AG04450 (cell line): ENCODE measurements around the gene FAM81A. TPM values are rescaled to one million over a fixed set of nuclear protein-coding genes. Genes with fewer than 3 reads are reported as not detected.
A peak's percentile ranks its signal among the peaks of the same experiment; 100 is the strongest.
"Not testable (repeated sequence)": the region's sequence is repeated elsewhere in the genome, so short reads cannot be mapped to it uniquely, and the experiment has no call there.

Experiments
- CTCF ChIA-PET: fragments of 300-600, 350-600 bp; formaldehyde crosslinking; extraction: SDS; loops from one replicate; lab custom pipeline; 2022; ENCODE audit warnings: antibody characterized with exemption, inconsistent platforms; lab: Charles Lee
- POLR2A ChIA-PET: fragments of 350-600 bp; formaldehyde crosslinking; extraction: SDS; loops from one replicate; lab custom pipeline; 2021; ENCODE audit warnings: antibody characterized with exemption, inconsistent platforms; lab: Yijun Ruan, JAX
- DNase-seq: peaks from one replicate; pipeline ENCODE4 v3.0.0-alpha.2; 2011; ENCODE audit warnings: low read depth, low spot score
- H3K27ac ChIP-seq: one replicate; pipeline ENCODE4 v1.5.1; 2012; ENCODE audit warnings: low read depth, low read length, control low read depth
- H3K27me3 ChIP-seq: one replicate; pipeline ENCODE4 v1.6.0; 2012; ENCODE audit warnings: low read length; ENCODE audit not compliant: control insufficient read depth, insufficient read depth
- H3K4me3 ChIP-seq: 2 replicates; pipeline ENCODE4 v1.5.1; 2011; ENCODE audit warnings: mild to moderate bottlenecking, low read depth, low read length, control low read depth
- H3K9me3 ChIP-seq: 2 replicates; pipeline ENCODE4 v1.5.1; 2012; ENCODE audit warnings: low read length; ENCODE audit not compliant: control insufficient read depth, insufficient read depth
- CTCF ChIP-seq: IDR thresholded peaks from 2 replicates; pipeline ENCODE4 v1.5.1; 2011; ENCODE audit warnings: low read depth, low read length, control low read depth, inconsistent platforms
- polyA plus RNA-seq: library from polyadenylated mRNA; depleted of rRNA; stranded (reverse); fragments of >200 nt; gene quantifications from 2 replicates; pipeline ENCODE4 v1.2.3, GENCODE V29; 2011

The FAM81A gene
- polyA plus RNA-seq, 1 experiment, result not detected

DNA sequence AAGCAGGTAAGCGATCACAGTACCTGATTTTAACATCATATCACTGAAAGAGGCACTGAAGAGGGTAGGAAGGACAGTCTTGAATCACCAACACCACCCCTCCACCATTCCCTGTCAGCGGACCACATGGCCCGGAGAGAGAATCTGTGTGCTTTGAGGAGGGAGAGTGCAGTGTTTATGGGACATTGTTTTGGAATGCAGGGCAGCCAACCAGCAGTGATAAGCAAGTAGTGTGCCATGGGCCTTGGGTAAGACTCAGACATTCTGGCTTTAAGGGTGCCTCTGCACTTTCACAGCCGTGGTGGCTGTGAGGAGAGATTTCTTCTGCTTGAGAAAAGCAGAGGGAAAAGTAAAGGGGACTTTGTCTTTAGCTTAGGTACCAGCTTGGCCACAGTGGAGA, 46.4 kb downstream of the FAM81A start:
- no peak overlapping the region for H3K27ac ChIP-seq
- POLR2A ChIA-PET, result no interaction called here
- CTCF ChIA-PET, result no interaction called here
- no peak for DNase-seq
- TF ChIP-seq CTCF, result no peak
- no peak overlapping the region for H3K4me3 ChIP-seq
- no peaks in the 10 kb centered on the region for H3K9me3 ChIP-seq
- peaks cover 7% of the 10 kb centered on the region for H3K27me3 ChIP-seq

- ChIA-PET CTCF (no interaction called here), POLR2A (no interaction called here)
- Histone ChIP-seq H3K27ac (no peak overlapping the region), H3K4me3 (no peak overlapping the region), H3K9me3 (no peaks in the 10 kb centered on the region), H3K27me3 (peaks cover 7% of the 10 kb centered on the region)
- TF ChIP-seq CTCF, result no peak
- no peak for DNase-seq
Observed at GRCh38 chr15:59485036-59485435, 47.0 kb downstream of the FAM81A start.

GRCh38 chr15:59489485-59489884, 51.5 kb downstream of the FAM81A start:
- DNase-seq, H3K27me3 ChIP-seq, POLR2A ChIA-PET, H3K27ac ChIP-seq, H3K4me3 ChIP-seq, H3K9me3 ChIP-seq: not testable (repeated sequence)
- CTCF ChIA-PET, result interaction anchor here (1.0 kb wide), 1 partner anchor 242 kb away, joined by 4 read pairs; no protein-coding TSS in a partner anchor

DNA sequence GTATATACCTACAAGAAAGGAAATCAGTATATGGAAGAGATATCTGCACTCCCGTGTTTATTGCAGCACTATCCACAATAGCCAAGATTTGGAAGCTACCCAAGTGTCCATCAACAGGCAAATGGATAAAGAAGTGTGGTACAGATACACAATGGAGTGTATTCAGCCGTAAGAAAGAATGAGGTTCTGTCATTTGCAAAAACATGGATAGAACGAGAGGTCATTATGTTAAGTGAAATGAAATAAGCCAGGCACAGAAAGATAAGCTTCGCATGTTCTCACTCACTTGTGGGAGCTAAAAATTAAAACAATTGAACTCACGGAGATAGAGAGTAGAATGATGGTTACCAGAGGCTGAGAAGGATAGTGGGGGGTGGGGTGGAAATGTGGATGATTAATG, 53.1 kb downstream of the FAM81A start:
- TF ChIP-seq CTCF, result no peak
- H3K9me3 ChIP-seq, result no peaks in the 10 kb centered on the region
- H3K4me3 ChIP-seq, result no peak overlapping the region
- no peak overlapping the region for H3K27ac ChIP-seq
- POLR2A ChIA-PET, result no interaction called here
- DNase-seq, result no peak
- CTCF ChIA-PET, result interaction anchor here (0.8 to 5.4 kb wide), 6 partner anchors 9 to 509 kb away, joined by 3 to 37 read pairs (median 5); no protein-coding TSS in a partner anchor
- H3K27me3 ChIP-seq, result peaks cover 4% of the 10 kb centered on the region

GRCh38 chr15:59492389-59493377, 54.7 kb downstream of the FAM81A start:
- POLR2A ChIA-PET, result no interaction called here
- CTCF ChIA-PET, result interaction anchor here (0.6 to 5.4 kb wide), 10 partner anchors 11 to 539 kb away, joined by 3 to 37 read pairs (median 4); no protein-coding TSS in a partner anchor
- H3K9me3 ChIP-seq, result no peaks in the 10 kb centered on the region
- TF ChIP-seq CTCF, result peak; percentile 87
- no peak overlapping the region for H3K27ac ChIP-seq
- H3K27me3 ChIP-seq, result no peaks in the 10 kb centered on the region
- peak; percentile 21 for DNase-seq
- no peak overlapping the region for H3K4me3 ChIP-seq
